Spleen (tissue), 11 donors: ENCODE measurements around the gene PHF10. TPM values are rescaled to one million over a fixed set of nuclear protein-coding genes. Genes with fewer than 3 reads are reported as not detected.

Source experiments
- DNase-seq: peaks from one replicate; pipeline ENCODE4 v3.0.0-alpha.2; 2020
- H3K27ac ChIP-seq, 8 donors: fragments of 200-600 bp; sonication (generic) in 7 of 8; 1 replicate in 4 of 8; 2 replicates in 4 of 8; pipeline versions ENCODE4 v1.5.0 to v1.8.0; 2016 to 2021; ENCODE audit warnings: inconsistent platforms in 4 of 8, mild to moderate bottlenecking in 4 of 8, moderate library complexity in 1 of 8
- H3K27me3 ChIP-seq, 7 donors: fragments of 200-600 bp; sonication (generic) in 6 of 7; replicated peaks in 1 of 7; 1 replicate in 4 of 7; 2 replicates in 3 of 7; pipeline versions ENCODE4 v1.5.0 to v1.8.0; 2016 to 2021; ENCODE audit warnings: inconsistent platforms in 3 of 7, mild to moderate bottlenecking in 1 of 7
- H3K36me3 ChIP-seq, 6 donors: fragments of 200-600 bp; sonication (generic) in 5 of 6; 1 replicate in 4 of 6; 2 replicates in 2 of 6; pipeline versions ENCODE4 v1.5.0 to v1.8.0; 2016 to 2021; ENCODE audit warnings: inconsistent platforms in 2 of 6
- H3K4me1 ChIP-seq, 6 donors: fragments of 200-600 bp; sonication (generic) in 5 of 6; 1 replicate in 3 of 6; 2 replicates in 3 of 6; pipeline versions ENCODE4 v1.5.0 to v1.8.0; 2016 to 2021; ENCODE audit warnings: inconsistent platforms in 3 of 6
- H3K4me3 ChIP-seq, 8 donors: fragments of 200-600 bp; sonication (generic) in 7 of 8; 1 replicate in 4 of 8; 2 replicates in 4 of 8; pipeline versions ENCODE4 v1.5.0 to v1.8.0; 2016 to 2021; ENCODE audit warnings: inconsistent platforms in 4 of 8, mild to moderate bottlenecking in 4 of 8, moderate library complexity in 2 of 8
- H3K9me3 ChIP-seq, 8 donors: fragments of 200-600 bp; sonication (generic) in 7 of 8; 1 replicate in 4 of 8; 2 replicates in 4 of 8; pipeline versions ENCODE4 v1.5.0 to v1.8.0; 2016 to 2021; ENCODE audit warnings: inconsistent platforms in 4 of 8
- POLR2A ChIP-seq, 3 donors: fragments of 450-650 bp; IDR thresholded peaks; one replicate each; pipeline ENCODE4 v1.5.1; 2017; ENCODE audit warnings: antibody characterized with exemption in 3 of 3, mild to moderate bottlenecking in 1 of 3
- POLR2AphosphoS5 ChIP-seq, 3 donors: sonication (generic); formaldehyde crosslinking; IDR thresholded peaks; one replicate each; pipeline ENCODE4 v1.5.1; 2017; ENCODE audit warnings: antibody characterized with exemption in 3 of 3
- WGBS, 5 donors: extraction: QIAGEN DNeasy Blood & Tissue Kit in 3 of 5; methylation state at CpG; one replicate each; pipeline versions ENCODE4 v1.1.5 to v1.1.7; 2013 to 2018; 5-methylcytosine and 5-hydroxymethylcytosine counted together
- intact Hi-C: fragments of 100-400 bp; cut with DNase I; formaldehyde crosslinking; loops from one replicate; pipeline ENCODE4 v1.15.0; 2023; ENCODE audit warnings: low total_unique reads
- polyA plus RNA-seq, 3 donors: library from polyadenylated mRNA; stranded (reverse); fragments of 200-250 nt; gene quantifications; one replicate each; pipeline ENCODE4 v1.2.1, GENCODE V29; 2013
- total RNA-seq, 7 donors: library from RNA; depleted of rRNA in 3 of 7; stranded (reverse); fragments of >200 nt in 3 of 7; fragmentation: NEBNext Ultra II Directional in 4 of 7; extraction: Animal tissue kit (Norgen Biotek cat#: 25700) in 4 of 7; gene quantifications; one replicate each; pipeline versions ENCODE4 v1.1.0 to v1.2.1, GENCODE V29; 2016 to 2021
- TF ChIP-seq, protein P1 (sequence below), 11 experiments: fragments of 200-600 bp in 7 of 11; fragments of 450-650 bp in 4 of 11; sonication (generic) in 4 of 11; IDR thresholded peaks in 8 of 11; conservative IDR thresholded peaks in 3 of 11; 1 replicate in 7 of 11; 2 replicates in 4 of 11; pipeline versions ENCODE4 v1.4.0 to v1.8.0; 2016 to 2021; ENCODE audit warnings: antibody characterized with exemption in 11 of 11, inconsistent platforms in 4 of 11, mild to moderate bottlenecking in 1 of 11
- donor health status: healthy with polysubstance abuse.
- donor health status: DM: no; HTN: no; CAD: no; lungs with moderate emphysema.
- donor health status: DM: no; HTN: no; CAD: no.
- donor health status: Bipolar disorder and iron deficiency.
- donor health status: healthy.
- donor health status: DM: no; HTN: no; CAD: no.
- donor health status: DM: yes; HTN: yes; CAD: no.

Gene PHF10
- total and polyA plus RNA-seq, 10 donors = 36.7 to 102 (median 58.0) TPM

DNA sequence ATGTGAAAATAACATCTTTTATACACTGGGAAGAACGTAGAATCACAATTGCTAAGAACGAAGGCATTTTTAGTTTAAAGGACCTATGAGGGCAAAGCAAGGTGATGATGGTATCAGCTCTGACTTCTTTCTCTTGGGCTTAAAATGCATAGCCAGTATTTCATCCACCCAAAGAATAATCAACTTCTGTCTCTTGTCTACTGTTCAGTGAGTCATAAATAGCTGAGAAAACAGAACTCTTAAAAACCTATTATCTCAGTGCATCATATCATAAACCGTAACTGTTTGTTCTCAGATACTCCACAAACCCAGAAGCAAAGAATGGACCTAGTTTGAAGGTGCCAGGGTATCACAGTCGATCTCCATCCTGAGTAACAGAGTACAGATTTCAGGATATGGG lies 5.2 kb downstream of the PHF10 start:
- Histone ChIP-seq H3K36me3 (peaks cover 0 to 45% (median 26%) of the 10 kb centered on the region in 6 donors), H3K4me3 (no peak overlapping the region), H3K4me1 (peaks cover 23 to 62% (median 33%) of the 10 kb centered on the region in 6 donors), H3K9me3 (no peaks in the 10 kb centered on the region), H3K27ac (no peak overlapping the region), H3K27me3 (no peaks in the 10 kb centered on the region)
- intact Hi-C loops = no loop called here
- WGBS, 5 donors = 82 to 96% (median 94%) methylated on average over 4 of the region's 4 CpGs
- no peak for DNase-seq
- no peak for TF ChIP-seq POLR2A (IDR thresholded peaks at IDR 0.05)
- TF ChIP-seq, protein P1, sequence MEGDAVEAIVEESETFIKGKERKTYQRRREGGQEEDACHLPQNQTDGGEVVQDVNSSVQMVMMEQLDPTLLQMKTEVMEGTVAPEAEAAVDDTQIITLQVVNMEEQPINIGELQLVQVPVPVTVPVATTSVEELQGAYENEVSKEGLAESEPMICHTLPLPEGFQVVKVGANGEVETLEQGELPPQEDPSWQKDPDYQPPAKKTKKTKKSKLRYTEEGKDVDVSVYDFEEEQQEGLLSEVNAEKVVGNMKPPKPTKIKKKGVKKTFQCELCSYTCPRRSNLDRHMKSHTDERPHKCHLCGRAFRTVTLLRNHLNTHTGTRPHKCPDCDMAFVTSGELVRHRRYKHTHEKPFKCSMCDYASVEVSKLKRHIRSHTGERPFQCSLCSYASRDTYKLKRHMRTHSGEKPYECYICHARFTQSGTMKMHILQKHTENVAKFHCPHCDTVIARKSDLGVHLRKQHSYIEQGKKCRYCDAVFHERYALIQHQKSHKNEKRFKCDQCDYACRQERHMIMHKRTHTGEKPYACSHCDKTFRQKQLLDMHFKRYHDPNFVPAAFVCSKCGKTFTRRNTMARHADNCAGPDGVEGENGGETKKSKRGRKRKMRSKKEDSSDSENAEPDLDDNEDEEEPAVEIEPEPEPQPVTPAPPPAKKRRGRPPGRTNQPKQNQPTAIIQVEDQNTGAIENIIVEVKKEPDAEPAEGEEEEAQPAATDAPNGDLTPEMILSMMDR (IDR thresholded peaks at IDR 0.05 in 8 of 11, conservative IDR thresholded peaks at IDR 0.05 in 3 of 11) = no peak
- no peak for TF ChIP-seq POLR2AphosphoS5 (IDR thresholded peaks at IDR 0.05)

DNA sequence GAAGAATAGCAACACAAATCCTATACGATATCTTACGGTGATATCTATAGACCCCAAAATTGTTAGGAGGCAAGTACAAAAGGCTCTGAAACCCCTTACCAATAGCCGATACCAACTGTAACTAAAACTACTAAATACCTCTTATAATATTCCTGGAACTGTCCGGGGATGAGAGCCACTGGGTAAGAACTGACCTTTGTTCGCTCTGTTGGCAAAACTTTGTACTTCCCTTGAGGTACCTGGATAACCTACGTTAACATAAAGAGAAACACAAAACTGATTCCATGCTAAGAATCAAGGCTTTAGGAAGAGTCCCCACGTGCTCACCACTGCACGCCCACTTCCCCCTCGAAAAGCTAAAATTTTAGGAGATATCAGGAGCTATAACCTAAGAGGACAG lies 9.7 kb downstream of the PHF10 start:
- no peak overlapping the region for H3K27ac ChIP-seq
- no peak for TF ChIP-seq POLR2AphosphoS5 (IDR thresholded peaks at IDR 0.05)
- TF ChIP-seq POLR2A (IDR thresholded peaks at IDR 0.05) = no peak
- TF ChIP-seq, protein P1 (IDR thresholded peaks at IDR 0.05 in 8 of 11, conservative IDR thresholded peaks at IDR 0.05 in 3 of 11) = no peak
- intact Hi-C loops = no loop called here
- H3K27me3 ChIP-seq = no peaks in the 10 kb centered on the region
- H3K36me3 ChIP-seq = peaks cover 3 to 91% (median 63%) of the 10 kb centered on the region in 6 donors
- peaks cover 0 to 34% (median 2%) of the 10 kb centered on the region in 6 donors for H3K4me1 ChIP-seq
- WGBS, 5 donors = 92 to 98% (median 95%) methylated on average over 9 of the region's 9 CpGs
- H3K9me3 ChIP-seq = no peaks in the 10 kb centered on the region
- no peak overlapping the region for H3K4me3 ChIP-seq
- no peak for DNase-seq

DNA sequence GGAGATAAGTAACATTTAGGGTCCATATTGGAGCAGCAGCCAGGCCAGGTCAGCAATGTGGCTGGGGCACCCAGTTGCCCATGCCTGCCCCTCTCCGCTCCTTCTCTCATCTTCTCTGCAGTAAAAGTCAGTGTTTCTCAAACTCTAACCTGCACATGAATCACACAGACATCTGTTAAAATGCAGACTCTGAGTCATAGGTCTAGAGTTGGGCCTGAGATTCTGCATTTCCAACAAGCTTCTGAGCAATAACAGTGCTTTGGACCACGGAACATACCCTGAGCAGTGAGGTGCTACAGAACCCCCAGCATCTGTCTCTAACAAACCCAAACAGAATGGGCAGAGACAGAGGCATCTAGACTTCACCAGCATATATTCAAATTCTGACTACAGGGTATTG lies 10.1 kb downstream of the PHF10 start:
- Histone ChIP-seq H3K36me3 (peaks cover 3 to 95% (median 65%) of the 10 kb centered on the region in 6 donors), H3K4me3 (no peak overlapping the region), H3K4me1 (peaks cover 0 to 34% (median 2%) of the 10 kb centered on the region in 6 donors), H3K9me3 (no peaks in the 10 kb centered on the region), H3K27me3 (no peaks in the 10 kb centered on the region), H3K27ac (no peak overlapping the region)
- no peak for DNase-seq
- intact Hi-C loops = no loop called here
- TF ChIP-seq, protein P1 (IDR thresholded peaks at IDR 0.05 in 8 of 11, conservative IDR thresholded peaks at IDR 0.05 in 3 of 11) = no peak
- TF ChIP-seq POLR2A (IDR thresholded peaks at IDR 0.05) (no peak), POLR2AphosphoS5 (IDR thresholded peaks at IDR 0.05) (no peak)
- 89 to 98% (median 98%) methylated on average over 2 of the region's 2 CpGs for WGBS, 5 donors

DNA sequence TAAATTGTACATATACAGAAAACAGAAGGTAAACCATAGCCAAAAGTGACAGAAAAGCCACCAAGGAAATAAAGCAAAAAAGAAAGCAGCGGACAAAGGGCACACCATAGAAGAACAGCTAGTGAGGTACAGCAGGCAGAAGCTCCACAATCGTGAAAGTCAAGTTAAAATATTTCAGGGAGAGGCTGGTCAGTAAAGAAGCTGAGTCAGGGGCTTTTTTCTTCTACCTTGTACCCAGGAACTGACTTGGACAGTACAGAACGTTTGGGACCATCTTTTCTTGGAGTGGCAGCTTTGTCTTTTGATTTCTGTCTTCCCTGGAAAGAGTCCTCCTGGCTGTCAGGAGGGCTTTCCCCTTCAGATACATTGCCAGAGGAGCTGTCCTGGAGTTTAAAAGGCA lies 14.3 kb downstream of the PHF10 start:
- TF ChIP-seq, protein P1 (IDR thresholded peaks at IDR 0.05 in 8 of 11, conservative IDR thresholded peaks at IDR 0.05 in 3 of 11) = no peak
- Histone ChIP-seq H3K27ac (no peak overlapping the region), H3K9me3 (no peaks in the 10 kb centered on the region), H3K36me3 (peaks cover 3 to 92% (median 53%) of the 10 kb centered on the region in 6 donors), H3K27me3 (no peaks in the 10 kb centered on the region), H3K4me1 (peaks cover 2 to 53% (median 14%) of the 10 kb centered on the region in 6 donors), H3K4me3 (no peak overlapping the region)
- intact Hi-C loops = no loop called here
- DNase-seq = no peak
- WGBS, 5 donors = 77 to 94% (median 86%) methylated on average over 3 of the region's 3 CpGs
